ENCODE data around the gene QPCTL. TPM values are rescaled to one million over a fixed set of nuclear protein-coding genes. Genes with fewer than 3 reads are reported as not detected.
"Not testable (repeated sequence)": the region's sequence is repeated elsewhere in the genome, so short reads cannot be mapped to it uniquely, and the experiment has no call there.

QPCTL gene
- total RNA-seq, 1 experiment from 2014 or later: 13.7 TPM

- peak overlapping the region; percentile 15 to 54; a peak in 2 of 5 replicates for H3K4me3 Mint-ChIP-seq
- H3K4ac ChIP-seq (ENCODE audit: low read depth, low read length); H3K27ac Mint-ChIP-seq; H3K27me3 ChIP-seq (ENCODE audit: insufficient read depth, low read length); H2BK20ac ChIP-seq (ENCODE audit: low read depth, low read length, poor library complexity, severe bottlenecking); H3K14ac ChIP-seq (ENCODE audit: insufficient read depth, low read length); H3K4me2 ChIP-seq (ENCODE audit: insufficient read depth, insufficient read length, low read length); H3K79me1 ChIP-seq (ENCODE audit: insufficient read depth, low read depth, low read length, poor library complexity, severe bottlenecking); H3K9me3 Mint-ChIP-seq; H2BK5ac ChIP-seq (ENCODE audit: insufficient read length, low read length); H3K27me3 Mint-ChIP-seq (ENCODE audit: low read depth); H3K4me1 ChIP-seq (ENCODE audit: insufficient read depth, low read length); H4K20me1 ChIP-seq (ENCODE audit: control insufficient read depth, insufficient read depth, insufficient read length); DNase-seq; H3K27ac ChIP-seq (ENCODE audit: insufficient read length, low read depth, low read length); H2BK12ac ChIP-seq (ENCODE audit: insufficient read length, low read depth, low read length); H2BK120ac ChIP-seq (ENCODE audit: low read depth, low read length, poor library complexity, severe bottlenecking); H2AK5ac ChIP-seq (ENCODE audit: insufficient read length, low read length); H3K36me3 Mint-ChIP-seq (ENCODE audit: insufficient read depth in 1 of 3, low read depth in 3 of 3); H3K56ac ChIP-seq (ENCODE audit: insufficient read length, low read depth, low read length); H3K79me2 ChIP-seq (ENCODE audit: insufficient read depth, low read length); H4K5ac ChIP-seq (ENCODE audit: insufficient read length, low read depth, low read length); H3K9me3 ChIP-seq (ENCODE audit: control insufficient read depth, low read depth, low read length); H4K91ac ChIP-seq (ENCODE audit: insufficient read length, low read depth, low read length); H3K18ac ChIP-seq (ENCODE audit: insufficient read length, low read depth, low read length); H3K23me2 ChIP-seq (ENCODE audit: insufficient read length, low read depth, low read length, poor library complexity, severe bottlenecking); H3T11ph ChIP-seq (ENCODE audit: low read length); H3K23ac ChIP-seq (ENCODE audit: insufficient read length, low read depth, low read length); H3K9ac ChIP-seq (ENCODE audit: extremely low read depth, insufficient read length, low read length); H2BK15ac ChIP-seq (ENCODE audit: low read depth, low read length); H2AFZ ChIP-seq (ENCODE audit: low read length); H4K8ac ChIP-seq (replicated peaks; ENCODE audit: insufficient read length, low read depth, low read length): not testable (repeated sequence)
- WGBS (ENCODE audit: extremely low coverage, insufficient read length, low lambda C conversion rate): no CpG with 5 or more reads among the region's 18 CpGs
- peaks cover 13 to 19% of the 10 kb centered on the region in 2 experiments for H3K4me1 Mint-ChIP-seq
Measured at GRCh38 chr19:45728683-45729082, 36.2 kb downstream of the QPCTL start.
